DND-41 (cell line): ENCODE data around the gene LILRB5.

Experiments used
- EZH2 ChIP-seq: IDR thresholded peaks from 3 replicates; pipeline ENCODE4 v1.6.1; 2012; ENCODE audit warnings: borderline replicate concordance, low read depth, mild to moderate bottlenecking, moderate library complexity, low read length, inconsistent platforms; ENCODE audit not compliant: severe bottlenecking
- TF ChIP-seq, protein P1 (sequence below): IDR thresholded peaks from 2 replicates; pipeline ENCODE4 v1.5.1; 2012; ENCODE audit warnings: borderline replicate concordance, low read length, moderate library complexity, mild to moderate bottlenecking; ENCODE audit not compliant: poor library complexity, severe bottlenecking; ENCODE audit errors: extremely low read depth

DNA sequence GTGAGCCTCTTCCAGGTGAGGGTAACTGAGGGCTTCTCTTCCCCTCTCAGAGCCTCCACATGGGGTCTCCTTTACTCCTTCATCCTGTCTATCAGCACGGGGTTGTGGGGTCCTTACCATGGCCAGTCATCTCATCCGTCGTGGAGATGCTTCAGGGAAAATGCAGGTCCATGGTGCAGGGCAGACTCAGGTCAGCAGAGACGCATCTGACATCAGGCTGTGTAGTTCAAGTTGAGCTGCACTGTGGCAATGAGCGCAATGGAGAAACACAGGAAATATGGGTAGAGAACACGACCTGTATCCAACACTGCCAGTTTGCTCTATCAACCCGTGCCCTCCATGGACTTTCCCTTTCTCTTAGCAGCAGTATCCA is 42.0 kb upstream of the LILRB5 start:
- TF ChIP-seq, protein P1, sequence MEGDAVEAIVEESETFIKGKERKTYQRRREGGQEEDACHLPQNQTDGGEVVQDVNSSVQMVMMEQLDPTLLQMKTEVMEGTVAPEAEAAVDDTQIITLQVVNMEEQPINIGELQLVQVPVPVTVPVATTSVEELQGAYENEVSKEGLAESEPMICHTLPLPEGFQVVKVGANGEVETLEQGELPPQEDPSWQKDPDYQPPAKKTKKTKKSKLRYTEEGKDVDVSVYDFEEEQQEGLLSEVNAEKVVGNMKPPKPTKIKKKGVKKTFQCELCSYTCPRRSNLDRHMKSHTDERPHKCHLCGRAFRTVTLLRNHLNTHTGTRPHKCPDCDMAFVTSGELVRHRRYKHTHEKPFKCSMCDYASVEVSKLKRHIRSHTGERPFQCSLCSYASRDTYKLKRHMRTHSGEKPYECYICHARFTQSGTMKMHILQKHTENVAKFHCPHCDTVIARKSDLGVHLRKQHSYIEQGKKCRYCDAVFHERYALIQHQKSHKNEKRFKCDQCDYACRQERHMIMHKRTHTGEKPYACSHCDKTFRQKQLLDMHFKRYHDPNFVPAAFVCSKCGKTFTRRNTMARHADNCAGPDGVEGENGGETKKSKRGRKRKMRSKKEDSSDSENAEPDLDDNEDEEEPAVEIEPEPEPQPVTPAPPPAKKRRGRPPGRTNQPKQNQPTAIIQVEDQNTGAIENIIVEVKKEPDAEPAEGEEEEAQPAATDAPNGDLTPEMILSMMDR, result no peak
- TF ChIP-seq EZH2, result no peak
